CD4-positive, alpha-beta T cell (primary cell): ENCODE data around the gene ENGASE. TPM values are rescaled to one million over a fixed set of nuclear protein-coding genes. Genes with fewer than 3 reads are reported as not detected.
A peak's percentile ranks its signal among the peaks of the same experiment; 100 is the strongest.

Source experiments
- ATAC-seq: fragments of 200-7000 bp; cut with Tn5 transposase; one replicate; pipeline ENCODE4 v1.10.0; 2022; ENCODE audit warnings: mild to moderate bottlenecking; ENCODE audit not compliant: poor library complexity
- CTCF ChIA-PET: fragments of 350-600 bp; sonication (Branson Sonifier 250); formaldehyde crosslinking; loops from one replicate; lab custom pipeline; 2021; ENCODE audit warnings: antibody characterized with exemption, inconsistent platforms; lab: Charles Lee
- POLR2A ChIA-PET: fragments of 350-600 bp; sonication (Branson Sonifier 250); formaldehyde crosslinking; loops from one replicate; lab custom pipeline; 2021; ENCODE audit warnings: antibody characterized with exemption, inconsistent platforms; lab: Charles Lee
- DNase-seq, 14 experiments: peaks; one replicate each; pipeline ENCODE4 v3.0.0-alpha.2; 2013 to 2020; ENCODE audit warnings: mixed read lengths in 2 of 14
- H3K27ac ChIP-seq, 2 donors: one replicate each; pipeline versions ENCODE4 v1.5.1 to v1.7.0; 2013; ENCODE audit warnings: low read length in 2 of 2, low read depth in 1 of 2, mild to moderate bottlenecking in 1 of 2
- H3K27me3 ChIP-seq, 2 experiments: 1 replicate in 1 of 2; 2 replicates in 1 of 2; pipeline versions ENCODE4 v1.6.1 to v1.7.0; 2013; ENCODE audit warnings: low read length in 2 of 2, control low read depth in 1 of 2, mild to moderate bottlenecking in 1 of 2, moderate library complexity in 1 of 2; ENCODE audit not compliant: insufficient read depth in 2 of 2, control insufficient read depth in 1 of 2
- H3K36me3 ChIP-seq: one replicate; pipeline ENCODE4 v1.6.1; 2013; ENCODE audit warnings: low read length, control low read depth; ENCODE audit not compliant: insufficient read depth
- H3K4me1 ChIP-seq: one replicate; pipeline ENCODE4 v1.6.1; 2013; ENCODE audit warnings: low read length, control low read depth; ENCODE audit not compliant: insufficient read depth
- H3K4me3 ChIP-seq: one replicate; pipeline ENCODE4 v1.5.1; 2013; ENCODE audit warnings: mild to moderate bottlenecking, low read length, moderate library complexity
- H3K9me3 ChIP-seq, 2 experiments: 1 replicate in 1 of 2; 2 replicates in 1 of 2; pipeline versions ENCODE4 v1.6.1 to v1.7.0; 2013; ENCODE audit warnings: low read length in 2 of 2, mild to moderate bottlenecking in 2 of 2, control low read depth in 1 of 2, moderate library complexity in 1 of 2; ENCODE audit not compliant: control insufficient read depth in 1 of 2, insufficient read depth in 1 of 2
- H3K27ac Mint-ChIP-seq: one replicate; pipeline ENCODE4 v1.8.0; 2020; ENCODE audit warnings: mixed read lengths
- H3K27me3 Mint-ChIP-seq: one replicate; pipeline ENCODE4 v1.8.0; 2021; ENCODE audit warnings: mixed read lengths
- H3K36me3 Mint-ChIP-seq: one replicate; pipeline ENCODE4 v1.8.0; 2021; ENCODE audit warnings: low read depth, mixed read lengths
- H3K4me1 Mint-ChIP-seq: one replicate; pipeline ENCODE4 v1.8.0; 2021; ENCODE audit warnings: low read depth, mixed read lengths
- H3K4me3 Mint-ChIP-seq: one replicate; pipeline ENCODE4 v1.8.0; 2020; ENCODE audit warnings: mild to moderate bottlenecking, mixed read lengths
- H3K9me3 Mint-ChIP-seq: one replicate; pipeline ENCODE4 v1.8.0; 2020; ENCODE audit warnings: mixed read lengths
- CTCF ChIP-seq: fragments of 200-600 bp; IDR thresholded peaks from one replicate; pipeline ENCODE4 v1.8.0; 2022; ENCODE audit warnings: antibody characterized with exemption, mild to moderate bottlenecking
- intact Hi-C, 2 experiments: fragments of 100-400 bp; cut with DNase I in 1 of 2; cut with micrococcal nuclease in 1 of 2; formaldehyde crosslinking; loops; one replicate each; pipeline versions ENCODE4 v1.15.1 to v1.9.0; 2023 to 2025; cut with DNase I, micrococcal nuclease
- total RNA-seq, 174 experiments: library from RNA in 2 of 174; stranded (reverse) in 2 of 174; gene quantifications; one replicate each; pipeline ENCODE4 v1.2.3 and lab custom pipeline; 2021 to 2026

Gene ENGASE
- total RNA-seq, 2 experiments from 2014 or later = 49.8 to 50.9 TPM

GRCh38 chr17:79079421-79080200 lies 5.0 kb downstream of the ENGASE start:
- Mint-ChIP-seq H3K4me1 (peaks cover 16% of the 10 kb centered on the region), H3K36me3 (peaks cover 38% of the 10 kb centered on the region), H3K9me3 (no peaks in the 10 kb centered on the region), H3K27me3 (no peaks in the 10 kb centered on the region), H3K27ac (no peak overlapping the region), H3K4me3 (no peak overlapping the region)
- H3K27me3 ChIP-seq = no peaks in the 10 kb centered on the region
- DNase-seq = peak in 1 of 14 experiments; percentile 9
- H3K4me3 ChIP-seq = no peak overlapping the region
- ChIA-PET POLR2A (no interaction called here), CTCF (no interaction called here)
- no peak for TF ChIP-seq CTCF
- no peak for ATAC-seq
- intact Hi-C loops = loop anchor here in 1 of 2 experiments (10.0 kb wide), 1 partner anchor 915 kb away; no protein-coding TSS in a partner anchor
- H3K36me3 ChIP-seq = peaks cover 52% of the 10 kb centered on the region
- no peak overlapping the region for H3K27ac ChIP-seq
- H3K4me1 ChIP-seq = peaks cover 21% of the 10 kb centered on the region
- H3K9me3 ChIP-seq = no peaks in the 10 kb centered on the region

GRCh38 chr17:79080349-79080748 lies 5.7 kb downstream of the ENGASE start:
- peaks cover 13% of the 10 kb centered on the region for H3K4me1 Mint-ChIP-seq

GRCh38 chr17:79080761-79081290 lies 6.2 kb downstream of the ENGASE start:
- DNase-seq (peak in 1 of 14 experiments; percentile 7), ATAC-seq (no peak)
- intact Hi-C loops = no loop called here
- CTCF ChIA-PET = no interaction called here
- Histone ChIP-seq H3K27ac (no peak overlapping the region), H3K9me3 (no peaks in the 10 kb centered on the region), H3K4me3 (no peak overlapping the region), H3K27me3 (no peaks in the 10 kb centered on the region), H3K4me1 (peaks cover 13% of the 10 kb centered on the region), H3K36me3 (peaks cover 63% of the 10 kb centered on the region)
- Mint-ChIP-seq H3K4me3 (no peak overlapping the region), H3K4me1 (peaks cover 8% of the 10 kb centered on the region), H3K36me3 (peaks cover 34% of the 10 kb centered on the region), H3K27me3 (no peaks in the 10 kb centered on the region), H3K27ac (no peak overlapping the region), H3K9me3 (no peaks in the 10 kb centered on the region)
- TF ChIP-seq CTCF = no peak
- POLR2A ChIA-PET = no interaction called here

More at GRCh38 chr17:79080349-79080748, 5.7 kb downstream of the ENGASE start:
- no peak overlapping the region for H3K4me3 ChIP-seq
- H3K27ac Mint-ChIP-seq = no peak overlapping the region
- DNase-seq (peak in 1 of 14 experiments; percentile 9), ATAC-seq (no peak)
- H3K4me1 ChIP-seq = peaks cover 18% of the 10 kb centered on the region
- peaks cover 59% of the 10 kb centered on the region for H3K36me3 ChIP-seq
- no peak overlapping the region for H3K27ac ChIP-seq
- no peaks in the 10 kb centered on the region for H3K9me3 ChIP-seq
- no peaks in the 10 kb centered on the region for H3K27me3 ChIP-seq
- no peak for TF ChIP-seq CTCF
- no peaks in the 10 kb centered on the region for H3K9me3 Mint-ChIP-seq
- CTCF ChIA-PET = no interaction called here
- intact Hi-C loops = no loop called here
- POLR2A ChIA-PET = no interaction called here
- H3K27me3 Mint-ChIP-seq = no peaks in the 10 kb centered on the region
- no peak overlapping the region for H3K4me3 Mint-ChIP-seq
- H3K36me3 Mint-ChIP-seq = peaks cover 38% of the 10 kb centered on the region
